HCT116 (cell line): ENCODE results near the gene SLC28A3. TPM values are rescaled to one million over a fixed set of nuclear protein-coding genes. Genes with fewer than 3 reads are reported as not detected.

Experiments used
- ATAC-seq: fragments of 200-7000 bp; cut with Tn5 transposase; 2 replicates; pipeline ENCODE4 v1.9.1; 2020; ENCODE audit warnings: mild to moderate bottlenecking, moderate library complexity
- BruUV-seq: library from RNA; stranded (reverse); fragments of 400-500 nt; replicated peaks from 2 replicates; lab custom pipeline; 2021; lab: Mats Ljungman, UMichigan
- CTCF ChIA-PET: fragments of 300-600 bp; sonication (Branson Sonifier 250); formaldehyde crosslinking; loops from one replicate; lab custom pipeline; 2021; ENCODE audit warnings: antibody characterized with exemption; lab: Charles Lee
- POLR2A ChIA-PET: fragments of 300-600, 350-600 bp; sonication (Branson Sonifier 250); formaldehyde crosslinking; loops from one replicate; lab custom pipeline; 2021; ENCODE audit warnings: antibody characterized with exemption; lab: Charles Lee
- RAD21 ChIA-PET, 2 experiments: fragments of 300-600 bp; sonication (Branson Sonifier 250); formaldehyde crosslinking; loops; one replicate each; lab custom pipeline; 2023; ENCODE audit warnings: low total read pairs in 2 of 2; ENCODE audit not compliant: uncharacterized antibody in 2 of 2, unreplicated experiment in 2 of 2, low non-redundant PET in 1 of 2; lab: Charles Lee
- DNase-seq: peaks from one replicate; pipeline ENCODE4 v3.0.0-alpha.2; 2010; ENCODE audit warnings: low read depth, low spot score
- H2AFZ ChIP-seq: fragments of 200-600 bp; shearing (Covaris generic), sonication (generic); 2 replicates; pipeline ENCODE4 v1.6.1; 2017; ENCODE audit warnings: low read depth, mixed run types, mixed read lengths, antibody characterized with exemption, low read length; ENCODE audit not compliant: poor library complexity, severe bottlenecking
- H3K27ac ChIP-seq: 2 replicates; pipeline ENCODE4 v1.5.1; 2012; ENCODE audit warnings: low read depth, low read length
- H3K27me3 ChIP-seq: fragments of 200-600 bp; sonication (generic); 2 replicates; pipeline ENCODE4 v1.6.1; 2016; ENCODE audit warnings: mixed run types, low read length, mixed read lengths; ENCODE audit not compliant: insufficient read depth
- H3K36me3 ChIP-seq, 2 experiments: fragments of 200-500 bp in 1 of 2; fragments of 200-600 bp in 1 of 2; sonication (Bioruptor generic) in 1 of 2; sonication (generic) in 1 of 2; 2 replicates each; pipeline versions ENCODE4 v1.5.1 to v1.6.1; 2014 to 2016; ENCODE audit warnings: low read length in 2 of 2, inconsistent platforms in 1 of 2, mixed read lengths in 1 of 2, mixed run types in 1 of 2; ENCODE audit not compliant: insufficient read depth in 2 of 2, control insufficient read depth in 1 of 2
- H3K4me1 ChIP-seq, 2 experiments: fragments of 200-600 bp in 1 of 2; sonication (generic) in 1 of 2; 2 replicates each; pipeline versions ENCODE4 v1.5.1 to v1.6.1; 2012 to 2017; ENCODE audit warnings: low read length in 2 of 2, inconsistent platforms in 1 of 2, mild to moderate bottlenecking in 1 of 2, mixed read lengths in 1 of 2, mixed run types in 1 of 2, moderate library complexity in 1 of 2; ENCODE audit not compliant: insufficient read depth in 2 of 2, control insufficient read depth in 1 of 2
- H3K4me2 ChIP-seq: fragments of 200-600 bp; sonication (generic); 2 replicates; pipeline ENCODE4 v1.6.1; 2017; ENCODE audit warnings: mixed run types, low read length, mixed read lengths
- H3K4me3 ChIP-seq, 2 experiments: fragments of 200-600 bp in 1 of 2; sonication (generic) in 1 of 2; replicated peaks in 1 of 2; 2 replicates each; pipeline ENCODE4 v1.5.1; 2011 to 2016; ENCODE audit warnings: low read length in 2 of 2, control low read depth in 1 of 2, low read depth in 1 of 2, mild to moderate bottlenecking in 1 of 2, mixed read lengths in 1 of 2, mixed run types in 1 of 2
- H3K79me2 ChIP-seq: fragments of 200-600 bp; sonication (generic); 2 replicates; pipeline ENCODE4 v1.6.1; 2017; ENCODE audit warnings: mild to moderate bottlenecking, mixed run types, low read length, moderate library complexity, mixed read lengths; ENCODE audit not compliant: insufficient read depth
- H3K9ac ChIP-seq: fragments of 200-600 bp; sonication (generic); 2 replicates; pipeline ENCODE4 v1.6.1; 2016; ENCODE audit warnings: low read length, mixed read lengths
- H3K9me2 ChIP-seq: fragments of 200-600 bp; sonication (generic), shearing (Covaris generic); 2 replicates; pipeline ENCODE4 v1.6.1; 2017; ENCODE audit warnings: mixed run types, mild to moderate bottlenecking, moderate library complexity; ENCODE audit not compliant: insufficient read depth
- H3K9me3 ChIP-seq, 2 experiments: fragments of 200-500 bp in 1 of 2; fragments of 200-600 bp in 1 of 2; sonication (Bioruptor generic) in 1 of 2; sonication (generic) in 1 of 2; 2 replicates each; pipeline ENCODE4 v1.6.1; 2014 to 2017; ENCODE audit warnings: low read length in 2 of 2, mixed read lengths in 2 of 2, inconsistent platforms in 1 of 2, low read depth in 1 of 2, mild to moderate bottlenecking in 1 of 2, mixed run types in 1 of 2, moderate library complexity in 1 of 2; ENCODE audit not compliant: control insufficient read depth in 1 of 2, insufficient read depth in 1 of 2
- H4K20me1 ChIP-seq: fragments of 200-600 bp; sonication (generic), shearing (Covaris generic); 2 replicates; pipeline ENCODE4 v1.6.1; 2017; ENCODE audit warnings: mixed run types, mild to moderate bottlenecking, moderate library complexity; ENCODE audit not compliant: insufficient read depth
- ATF3 ChIP-seq: IDR thresholded peaks from 2 replicates; pipeline ENCODE4 v1.6.1; 2012
- CBX3 ChIP-seq: IDR thresholded peaks from 2 replicates; pipeline ENCODE4 v1.6.1; 2012; ENCODE audit warnings: low read depth
- CEBPB ChIP-seq: IDR thresholded peaks from 2 replicates; pipeline ENCODE4 v1.6.1; 2012; ENCODE audit warnings: low read depth
- ELF1 ChIP-seq: IDR thresholded peaks from 2 replicates; pipeline ENCODE4 v1.6.1; 2012; ENCODE audit warnings: low read depth, borderline replicate concordance
- EZH2 ChIP-seq: fragments of 200-600 bp; sonication (generic); IDR thresholded peaks from 2 replicates; pipeline ENCODE4 v1.6.1; 2017; ENCODE audit warnings: antibody characterized with exemption, mixed run types
- EZH2phosphoT487 ChIP-seq: fragments of 200-600 bp; IDR thresholded peaks from 2 replicates; pipeline ENCODE4 v1.6.1; 2018; ENCODE audit warnings: antibody characterized with exemption, borderline replicate concordance
- FOSL1 ChIP-seq: IDR thresholded peaks from 2 replicates; pipeline ENCODE4 v1.6.1; 2012; ENCODE audit warnings: low read depth
- JUND ChIP-seq: IDR thresholded peaks from 2 replicates; pipeline ENCODE4 v1.6.1; 2012
- MAX ChIP-seq: IDR thresholded peaks from 2 replicates; pipeline ENCODE4 v1.6.1; 2012
- POLR2A ChIP-seq: IDR thresholded peaks from 2 replicates; pipeline ENCODE4 v1.7.0; 2011; ENCODE audit warnings: borderline replicate concordance; ENCODE audit not compliant: insufficient read depth, insufficient read length; ENCODE audit errors: extremely low read depth
- RAD21 ChIP-seq: IDR thresholded peaks from 2 replicates; pipeline ENCODE4 v1.6.1; 2012; ENCODE audit warnings: low read depth, mild to moderate bottlenecking
- REST ChIP-seq: IDR thresholded peaks from 2 replicates; pipeline ENCODE4 v1.6.1; 2012; ENCODE audit warnings: low read depth
- SIN3A ChIP-seq: IDR thresholded peaks from 2 replicates; pipeline ENCODE4 v1.6.1; 2012; ENCODE audit warnings: low read depth
- SP1 ChIP-seq: IDR thresholded peaks from 2 replicates; pipeline ENCODE4 v1.6.1; 2012; ENCODE audit warnings: low read depth
- SRF ChIP-seq: IDR thresholded peaks from 2 replicates; pipeline ENCODE4 v1.6.1; 2012; ENCODE audit warnings: low read depth
- TCF7L2 ChIP-seq: IDR thresholded peaks from 2 replicates; pipeline ENCODE4 v1.7.0; 2011; ENCODE audit warnings: borderline replicate concordance, inconsistent platforms; ENCODE audit not compliant: insufficient read depth, insufficient read length; ENCODE audit errors: extremely low read depth
- YY1 ChIP-seq: IDR thresholded peaks from 2 replicates; pipeline ENCODE4 v1.6.1; 2011; ENCODE audit warnings: low read length, low read depth, moderate library complexity, mild to moderate bottlenecking; ENCODE audit not compliant: insufficient replicate concordance; ENCODE audit errors: extremely low read depth
- ZBTB33 ChIP-seq: IDR thresholded peaks from 2 replicates; pipeline ENCODE4 v1.6.1; 2011; ENCODE audit warnings: mild to moderate bottlenecking, low read length, moderate library complexity; ENCODE audit not compliant: insufficient replicate concordance; ENCODE audit errors: extremely low read depth
- ZFX ChIP-seq: fragments of 450-650 bp; IDR thresholded peaks from 2 replicates; pipeline ENCODE4 v1.6.1; 2017
- ZNF274 ChIP-seq: fragments of 200-500 bp; sonication (Bioruptor generic); IDR thresholded peaks from 2 replicates; pipeline ENCODE4 v1.6.1; 2014; ENCODE audit warnings: mild to moderate bottlenecking, low read depth, low read length, inconsistent platforms
- intact Hi-C: fragments of 100-400 bp; cut with micrococcal nuclease; formaldehyde crosslinking; loops from 2 replicates; pipeline ENCODE4 v1.10.0; 2022
- total RNA-seq: library from RNA; stranded (reverse); gene quantifications from one replicate; pipeline ENCODE4 v1.2.1, GENCODE V29; 2021; ENCODE audit not compliant: unreplicated experiment

SLC28A3 gene
- total RNA-seq, 1 experiment from 2014 or later: not detected

- ATAC-seq (no peak), DNase-seq (no peak)
- Histone ChIP-seq H3K79me2 (no peaks in the 10 kb centered on the region), H3K9me3 (no peaks in the 10 kb centered on the region), H3K4me1 (peaks cover 0 to 8% of the 10 kb centered on the region in 2 experiments; a peak in 3 of 4 replicates), H4K20me1 (no peaks in the 10 kb centered on the region), H3K4me3 (no peak overlapping the region), H3K4me2 (no peak overlapping the region), H3K9ac (no peak overlapping the region), H3K36me3 (no peaks in the 10 kb centered on the region), H2AFZ (no peak overlapping the region)
- POLR2A ChIA-PET: no interaction called here
- BruUV-seq: no TSS peak
- CTCF ChIA-PET: interaction anchor here (0.9 to 1.2 kb wide), 2 partner anchors 9 to 11 kb away, joined by 3 to 4 read pairs; no protein-coding TSS in a partner anchor
- TF ChIP-seq ATF3: no peak
- no peak for TF ChIP-seq SIN3A
- TF ChIP-seq ZFX: no peak
- no peak for TF ChIP-seq REST
- no peak for TF ChIP-seq ELF1
- TF ChIP-seq FOSL1: no peak
- TF ChIP-seq JUND: no peak
- no peak for TF ChIP-seq MAX
- TF ChIP-seq ZBTB33: no peak
- TF ChIP-seq CEBPB: no peak
- no peak for TF ChIP-seq ZNF274
- no peak for TF ChIP-seq EZH2phosphoT487
- TF ChIP-seq SP1: no peak
- TF ChIP-seq EZH2: no peak
- no peak for TF ChIP-seq TCF7L2
- no peak for TF ChIP-seq POLR2A
- no peak for TF ChIP-seq RAD21
- TF ChIP-seq CBX3: no peak
- TF ChIP-seq YY1: no peak
- TF ChIP-seq SRF: no peak
- TF ChIP-seq, all 23 proteins: peak for 0
- no peaks in the 10 kb centered on the region for H3K27me3 ChIP-seq
- H3K27ac ChIP-seq: no peak overlapping the region
- RAD21 ChIA-PET: no interaction called here
- H3K9me2 ChIP-seq: no peaks in the 10 kb centered on the region
- intact Hi-C loops: no loop called here
Measured at GRCh38 chr9:84305497-84306131, 34.9 kb downstream of the SLC28A3 start.
